Fibroblast of peridontal ligament (primary cell): Measurements from ENCODE around the gene IL17RD.

ENCODE experiments used
- DNase-seq: peaks from one replicate; pipeline ENCODE4 v3.0.0-alpha.2; 2010; ENCODE audit errors: extremely low read depth

Gene IL17RD

DNA sequence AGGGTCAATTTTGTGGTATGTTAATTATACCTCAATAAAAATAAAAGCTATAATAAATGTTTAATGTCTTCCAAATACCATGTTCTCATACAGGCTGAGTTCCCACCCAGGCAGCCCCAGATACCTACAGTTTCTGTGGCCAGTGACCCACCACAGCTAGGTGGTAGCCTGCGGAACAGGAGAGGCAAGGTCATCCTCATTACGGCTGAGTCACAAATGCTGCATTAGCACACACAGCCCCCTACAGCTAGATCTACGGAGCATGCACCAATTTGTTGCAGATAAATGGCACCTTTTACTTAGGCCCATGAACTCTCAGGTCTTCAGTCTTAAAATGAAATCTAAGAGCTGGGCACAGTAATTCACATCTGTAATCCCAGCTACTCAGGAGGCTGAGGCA, 99.6 kb downstream of the IL17RD start:
- DNase-seq: no peak

DNA sequence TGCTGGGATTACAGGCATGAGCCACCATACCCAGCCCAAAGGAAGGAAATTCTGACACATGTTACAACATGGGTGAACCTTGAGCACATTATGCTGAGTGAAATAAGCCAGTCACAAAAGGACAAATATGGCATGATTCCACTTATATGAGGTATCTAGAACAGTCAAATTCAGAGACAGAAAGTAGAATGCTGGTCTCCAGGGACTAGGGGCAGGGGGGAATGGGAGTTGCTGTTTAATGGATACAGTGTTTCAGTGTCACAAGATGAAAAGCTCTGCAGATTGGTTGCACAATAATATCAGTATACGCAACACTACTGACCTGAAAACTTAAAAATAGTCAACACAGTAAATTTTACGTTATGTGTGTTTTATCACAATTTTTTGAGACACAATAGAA, 100.6 kb downstream of the IL17RD start:
- no peak for DNase-seq

DNA sequence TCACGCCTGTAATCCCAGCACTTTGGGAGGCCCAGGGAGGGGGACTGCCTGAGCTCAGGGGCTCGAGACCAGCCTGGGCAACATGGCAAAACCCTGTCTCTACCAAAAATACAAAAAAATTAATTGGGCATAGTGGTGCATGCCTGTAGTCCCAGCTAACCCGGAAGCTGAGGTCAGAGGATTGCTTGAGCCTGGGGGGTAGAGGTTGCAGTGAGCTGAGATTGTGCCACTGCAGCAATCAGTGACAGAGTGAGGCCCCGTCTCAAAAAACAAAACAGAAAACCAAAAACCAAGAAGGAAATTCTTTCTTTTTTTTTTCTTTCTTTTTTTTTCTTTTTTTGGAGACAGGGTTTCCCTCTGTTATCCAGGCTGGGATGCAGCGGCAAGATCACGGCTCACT, 101.2 kb downstream of the IL17RD start:
- DNase-seq: no peak

DNA sequence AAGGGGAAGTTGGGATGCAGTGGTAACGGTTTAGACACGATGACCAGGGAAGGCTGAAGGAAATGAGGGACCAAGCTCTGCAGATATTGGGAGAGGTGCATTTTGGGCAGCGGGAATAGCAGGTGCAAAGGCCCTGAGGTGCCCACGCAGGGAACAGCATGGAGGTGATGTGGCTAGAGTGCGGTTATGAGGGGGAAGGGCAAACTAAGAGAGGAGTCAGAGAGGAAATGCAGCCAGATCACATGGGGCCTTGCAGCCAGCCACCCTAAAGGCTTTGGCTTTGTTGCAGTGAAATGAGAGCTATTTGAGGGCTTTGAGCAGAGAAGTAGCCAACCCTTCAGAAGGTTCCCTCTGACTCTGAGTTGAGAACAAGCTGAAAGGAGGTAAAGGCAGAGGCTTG, 102.1 kb downstream of the IL17RD start:
- DNase-seq: no peak

DNA sequence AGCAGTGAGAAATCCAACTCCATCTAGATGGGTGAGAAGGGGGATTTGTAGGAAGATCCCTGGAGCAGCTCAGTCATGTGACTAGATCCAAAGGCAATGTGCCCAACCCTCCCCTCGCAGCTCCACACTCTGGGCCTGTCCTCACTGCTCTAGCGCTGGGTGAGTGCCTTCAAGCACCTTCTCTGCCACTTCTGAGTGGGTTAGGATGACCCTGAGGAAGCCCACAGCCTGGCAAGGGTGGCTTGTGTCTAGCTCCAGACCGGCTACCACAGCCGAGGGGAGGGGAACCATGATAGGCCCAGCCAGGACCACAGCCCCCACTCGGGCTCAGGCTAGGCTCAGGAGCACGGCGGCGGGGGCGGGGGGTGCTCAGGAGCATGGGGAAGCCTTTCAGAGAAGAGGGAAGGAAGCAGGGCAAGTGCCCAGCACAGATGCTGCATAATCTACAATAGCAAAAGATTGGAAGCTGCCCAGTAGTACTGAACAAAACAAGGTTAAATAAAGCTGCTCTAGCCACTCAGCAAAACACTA, 103.0 kb downstream of the IL17RD start:
- DNase-seq: no peak

DNA sequence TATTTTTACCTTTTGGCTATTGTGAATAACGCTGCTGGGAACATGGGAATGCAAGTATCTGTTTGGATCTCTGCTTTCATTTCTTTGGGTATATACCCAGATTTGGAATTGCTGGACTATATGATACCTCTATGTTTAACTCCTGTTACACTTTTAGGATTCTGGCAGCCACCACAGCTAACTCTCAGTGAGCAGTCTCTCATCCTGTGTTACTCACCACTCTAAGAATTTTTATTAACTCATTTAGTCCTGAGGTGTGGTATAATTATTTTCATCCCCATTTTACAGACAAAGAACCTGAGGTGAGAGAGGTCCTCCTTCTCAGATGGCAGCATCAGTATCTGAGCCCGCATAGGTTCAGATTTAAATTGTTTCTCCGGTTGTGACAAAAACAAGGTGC, 103.6 kb downstream of the IL17RD start:
- no peak for DNase-seq

DNA sequence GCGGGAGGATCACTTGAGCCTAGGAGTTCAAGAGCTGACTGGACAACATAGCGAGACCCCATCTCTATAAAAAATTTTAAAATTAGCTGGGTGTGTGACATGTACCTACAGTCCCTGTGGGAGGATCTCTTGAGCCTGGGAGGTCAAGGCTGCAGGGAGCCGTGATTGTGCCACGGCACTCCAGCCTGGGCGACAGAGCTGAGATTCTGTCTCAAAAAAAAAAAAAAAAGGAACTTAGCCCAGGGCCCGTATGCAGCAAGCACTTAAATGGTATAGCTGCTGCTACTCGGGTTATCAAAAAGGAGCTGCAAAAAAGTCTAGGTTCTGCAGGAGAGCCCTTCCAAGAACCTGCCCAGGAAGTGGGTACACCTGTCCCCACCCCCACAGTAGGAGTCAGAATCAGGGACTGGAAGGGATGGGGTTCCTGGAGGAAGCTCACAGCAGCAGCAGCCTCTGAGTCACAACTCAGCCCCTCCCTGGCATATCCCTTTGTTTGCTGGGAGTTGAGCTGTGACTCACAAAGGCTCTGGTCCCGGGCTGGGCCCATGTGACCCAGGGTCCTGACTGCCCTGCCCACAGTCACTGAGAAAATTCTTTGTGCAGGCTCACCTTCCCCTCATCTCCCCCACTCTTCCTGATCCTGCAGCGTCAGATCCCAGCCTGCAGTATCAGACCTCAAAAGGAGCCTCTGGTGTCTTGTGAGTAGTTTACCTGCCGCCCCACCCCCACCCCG, 104.9 kb downstream of the IL17RD start, which contains the start of gene SPATA12:
SPATA12 (plus strand) TSS at position 576 of the 733 bp plus-strand sequence. CDS start 13,031 bp downstream, outside the sequence.
- DNase-seq: peak; percentile 69

DNA sequence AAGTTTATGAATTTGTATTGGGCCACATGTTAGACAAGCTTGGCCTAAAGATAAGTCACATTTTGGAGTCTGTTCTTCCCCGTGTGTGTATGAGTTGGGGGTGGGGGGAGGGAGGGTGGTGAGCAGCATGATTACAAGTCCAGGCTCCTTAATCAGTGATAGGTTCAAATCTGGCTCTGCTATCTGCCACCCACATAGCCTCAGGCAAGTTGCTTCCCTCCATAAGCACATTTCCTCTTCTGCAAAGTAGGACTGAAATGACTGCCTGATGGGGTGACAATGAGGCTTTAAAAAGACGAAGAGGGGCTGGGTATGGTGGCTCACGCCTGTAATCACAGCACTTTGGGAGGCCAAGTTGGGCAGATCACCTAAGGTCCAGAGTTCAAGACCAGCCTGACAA, 105.7 kb downstream of the IL17RD start:
- DNase-seq: no peak

DNA sequence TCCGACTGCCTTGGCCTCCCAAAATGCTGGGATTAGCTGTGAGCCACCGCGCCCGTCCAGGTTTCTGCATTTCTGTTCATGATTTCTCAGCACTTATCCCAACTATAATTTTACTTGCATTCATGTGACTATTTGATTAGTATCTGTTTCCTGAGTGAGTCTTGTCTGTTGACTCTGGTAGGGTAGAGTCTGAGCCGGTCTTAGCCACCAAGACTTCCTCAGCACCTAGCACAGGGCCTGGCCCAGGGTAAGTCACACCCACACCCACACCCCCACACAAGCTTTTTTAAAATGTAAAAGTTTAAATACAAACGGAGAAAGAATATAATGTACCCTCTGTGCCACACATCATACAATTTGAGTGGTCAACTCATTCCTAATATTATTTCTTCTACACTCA, 107.8 kb downstream of the IL17RD start:
- no peak for DNase-seq

DNA sequence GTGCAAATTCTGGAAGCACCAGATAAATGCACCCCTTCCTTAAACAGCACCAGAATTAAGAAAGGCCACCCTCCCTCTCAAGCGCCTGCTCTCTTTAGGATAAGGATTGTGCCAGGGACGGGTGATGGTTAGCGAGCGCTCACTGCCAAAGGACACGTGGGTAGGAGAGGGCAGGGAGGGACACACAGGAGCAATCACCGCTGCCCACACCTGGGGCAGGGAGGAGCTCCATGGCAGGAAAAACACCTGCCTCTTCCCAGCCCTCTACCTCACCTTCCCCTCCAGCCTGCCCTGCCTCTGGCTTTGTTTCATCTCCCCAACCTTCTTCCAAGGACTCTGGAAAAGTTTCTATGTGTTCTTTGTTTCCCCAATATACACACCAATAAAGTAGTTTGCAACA, 112.0 kb downstream of the IL17RD start:
- DNase-seq: no peak

DNA sequence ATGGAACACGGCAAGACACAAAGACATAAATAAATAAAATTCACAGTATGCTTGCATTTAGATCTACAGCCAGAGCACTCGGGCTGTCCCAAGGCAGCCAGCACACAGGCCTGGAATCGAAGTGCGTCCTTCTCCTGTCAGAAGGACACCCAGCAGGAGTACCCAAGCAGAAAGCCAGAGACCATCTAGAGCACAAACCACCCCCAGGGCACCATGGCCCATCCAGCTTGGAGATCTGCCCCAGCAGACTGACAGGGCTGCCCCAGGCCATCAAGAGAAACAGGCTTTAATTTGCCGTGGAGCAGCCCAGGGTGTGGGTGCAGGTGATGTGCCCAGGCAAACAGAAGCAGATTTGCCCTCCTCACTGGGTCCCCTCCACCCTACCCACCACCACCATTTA, 112.5 kb downstream of the IL17RD start:
- no peak for DNase-seq

DNA sequence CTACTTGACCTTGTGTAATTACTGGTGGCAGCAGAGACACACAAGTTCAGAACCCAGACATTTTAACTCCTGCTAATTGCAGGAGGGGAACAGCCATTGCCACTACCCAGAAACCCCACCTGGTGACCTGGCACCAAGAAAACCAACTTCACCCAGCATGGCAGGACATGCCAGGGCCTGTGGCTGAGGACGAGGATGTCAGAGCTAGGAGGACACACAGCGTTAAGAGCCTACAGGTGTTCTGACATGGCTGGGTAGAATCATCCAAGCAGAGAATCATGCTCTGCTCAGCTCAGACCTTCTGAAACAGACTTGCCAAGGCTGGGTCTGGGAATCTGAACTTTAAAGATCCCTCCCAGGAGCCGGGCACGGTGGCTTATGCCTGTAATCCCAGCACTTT, 116.4 kb downstream of the IL17RD start:
- no peak for DNase-seq

DNA sequence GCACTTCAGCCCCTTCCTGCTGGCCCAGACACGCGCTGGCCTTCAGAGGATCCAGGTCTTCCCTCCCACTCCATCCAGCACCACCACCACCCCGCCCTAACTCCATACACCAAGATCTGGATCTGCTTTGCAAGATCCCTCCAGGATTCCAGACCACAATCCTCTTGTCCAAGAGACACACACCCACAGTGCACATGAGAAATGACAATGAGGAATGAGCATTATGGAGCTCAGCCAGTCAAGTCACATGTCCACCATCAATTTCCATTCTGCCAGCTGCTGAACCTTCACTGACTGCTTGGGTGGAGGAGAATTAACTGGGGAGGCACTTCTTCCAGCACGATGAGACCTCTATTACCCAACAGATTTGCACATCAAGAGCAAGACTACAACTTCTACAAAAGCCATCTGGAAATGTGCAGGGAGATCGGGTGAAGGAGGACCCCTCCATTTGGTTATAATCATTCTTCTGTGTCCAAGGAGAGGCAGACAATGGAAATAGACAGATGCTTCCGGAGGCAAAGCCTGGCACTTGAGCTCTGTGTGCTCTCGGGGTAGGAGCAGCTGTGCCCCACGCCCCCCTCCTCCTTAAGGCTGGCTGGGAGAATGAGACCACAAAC, 117.0 kb downstream of the IL17RD start:
- DNase-seq: peak; percentile 49

DNA sequence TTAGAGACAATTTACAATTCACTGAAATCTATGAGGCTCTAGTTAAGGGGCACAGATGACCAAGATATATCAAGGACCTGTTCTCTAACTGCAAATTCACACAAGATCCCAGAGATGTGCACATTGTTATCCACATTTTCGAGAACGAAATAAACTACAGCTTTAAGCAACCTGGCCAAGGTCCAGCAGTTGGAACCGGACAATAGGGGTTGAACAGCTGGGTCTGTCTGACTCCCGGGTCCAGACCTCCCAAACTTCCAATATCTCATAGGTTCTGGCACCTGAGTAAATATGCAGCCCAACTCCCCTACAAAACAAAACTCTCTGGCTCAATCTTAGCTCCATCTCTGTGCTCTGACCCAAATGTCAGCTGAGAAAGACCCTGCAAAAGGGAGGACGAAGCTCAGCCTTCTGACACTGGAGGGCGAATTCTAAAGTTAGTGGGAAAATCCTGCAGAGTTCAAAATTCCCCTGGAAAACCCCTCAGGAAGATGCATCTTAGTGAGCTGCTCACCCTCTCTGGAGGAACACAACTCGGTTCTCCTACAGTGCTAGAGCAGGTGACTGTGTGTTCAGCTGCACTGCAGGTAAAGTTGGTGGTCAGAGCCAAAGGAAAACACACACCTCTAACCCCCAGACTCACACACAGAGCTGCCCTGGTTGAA, 118.9 kb downstream of the IL17RD start:
- no peak for DNase-seq

DNA sequence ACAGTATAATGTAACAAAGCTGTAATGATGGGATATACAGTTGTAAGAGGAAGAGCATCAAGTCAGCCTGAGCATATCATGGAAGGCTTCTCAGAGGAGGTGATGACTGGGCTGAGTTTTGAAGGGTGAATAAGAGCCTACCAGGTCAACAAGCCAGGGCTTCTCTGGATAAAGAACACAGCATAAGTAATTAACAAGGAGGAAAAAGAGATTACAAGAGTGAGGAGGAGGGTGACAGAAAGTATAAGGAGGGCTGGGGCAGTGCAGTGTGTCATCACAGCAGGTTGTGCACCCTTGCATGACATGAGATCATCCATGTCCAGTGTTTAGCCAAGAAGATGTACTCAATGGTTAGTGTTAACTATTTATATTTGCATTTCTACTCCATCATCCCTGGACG, 121.6 kb downstream of the IL17RD start:
- DNase-seq: no peak

DNA sequence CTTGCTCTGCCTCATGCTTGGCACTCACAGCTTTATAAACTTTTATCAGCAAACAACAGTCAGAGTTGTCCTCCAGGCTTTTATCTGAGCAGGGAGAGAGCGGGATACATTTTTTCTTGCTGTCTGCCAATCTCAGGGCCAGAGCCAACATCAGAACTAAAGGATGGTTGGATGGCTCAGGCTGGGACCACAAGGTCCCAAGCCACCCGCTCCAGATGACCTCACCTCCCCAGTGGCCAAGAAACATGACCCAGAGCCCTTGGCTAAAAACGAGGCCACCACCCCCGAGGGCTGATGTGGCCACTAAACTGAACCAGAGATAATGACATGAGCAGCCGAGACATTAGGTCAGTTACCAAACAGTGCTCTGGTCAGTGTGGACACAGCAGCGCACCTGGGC, 123.5 kb downstream of the IL17RD start:
- DNase-seq: no peak
